IMR-90 (cell line): ENCODE results near the gene CDK6. TPM values are rescaled to one million over a fixed set of nuclear protein-coding genes. Genes with fewer than 3 reads are reported as not detected.

Experiments
- ATAC-seq: fragments of 200-7000 bp; cut with Tn5 transposase; 2 replicates; pipeline ENCODE4 v1.9.1; 2020; ENCODE audit warnings: low read depth, mild to moderate bottlenecking, moderate library complexity
- BruUV-seq: library from RNA; stranded (reverse); fragments of 400-500 nt; replicated peaks from 2 replicates; lab custom pipeline; 2021; lab: Mats Ljungman, UMichigan
- CTCF ChIA-PET: fragments of 300-600 bp; formaldehyde crosslinking; extraction: SDS; loops from one replicate; lab custom pipeline; 2021; ENCODE audit warnings: antibody characterized with exemption; lab: Yijun Ruan, JAX
- POLR2A ChIA-PET: fragments of 300-600 bp; sonication (Branson Sonifier 250); formaldehyde crosslinking; loops from one replicate; lab custom pipeline; 2022; ENCODE audit warnings: antibody characterized with exemption; ENCODE audit not compliant: unreplicated experiment; lab: Charles Lee
- DNase-seq: peaks from one replicate; pipeline ENCODE4 v3.0.0; 2013
- H2AFZ ChIP-seq: replicated peaks from 2 replicates; pipeline ENCODE3; 2013; ENCODE audit warnings: low read length, mild to moderate bottlenecking; ENCODE audit not compliant: poor library complexity
- H2AK5ac ChIP-seq: 2 replicates; pipeline ENCODE4 v1.6.1; 2013; ENCODE audit warnings: low read depth, low read length, inconsistent platforms
- H2AK9ac ChIP-seq: replicated peaks from 2 replicates; pipeline ENCODE3; 2013; ENCODE audit warnings: mild to moderate bottlenecking, low read depth, low read length, moderate library complexity; ENCODE audit not compliant: poor library complexity
- H2BK120ac ChIP-seq: 2 replicates; pipeline ENCODE4 v1.6.1; 2013; ENCODE audit warnings: low read depth, low read length, inconsistent platforms
- H2BK15ac ChIP-seq: 3 replicates; pipeline ENCODE4 v1.6.1; 2013; ENCODE audit warnings: low read depth, low read length, inconsistent platforms
- H2BK20ac ChIP-seq: 2 replicates; pipeline ENCODE4 v1.6.1; 2013; ENCODE audit warnings: low read depth, mild to moderate bottlenecking, inconsistent platforms, low read length, moderate library complexity
- H2BK5ac ChIP-seq: 2 replicates; pipeline ENCODE4 v1.6.1; 2013; ENCODE audit warnings: mild to moderate bottlenecking, low read depth, low read length, inconsistent platforms; ENCODE audit not compliant: poor library complexity, severe bottlenecking
- H3K14ac ChIP-seq: replicated peaks from 2 replicates; pipeline ENCODE4 v1.6.1; 2013; ENCODE audit warnings: low read depth, low read length, inconsistent platforms
- H3K18ac ChIP-seq: 2 replicates; pipeline ENCODE4 v1.6.1; 2013; ENCODE audit warnings: low read depth, low read length, control low read depth
- H3K23ac ChIP-seq: 2 replicates; pipeline ENCODE4 v1.6.1; 2013; ENCODE audit warnings: low read depth, low read length, inconsistent platforms
- H3K27ac ChIP-seq: 2 replicates; pipeline ENCODE4 v1.5.1; 2013; ENCODE audit warnings: mild to moderate bottlenecking, control low read depth, low read length; ENCODE audit not compliant: insufficient read depth
- H3K27me3 ChIP-seq: 2 replicates; pipeline ENCODE4 v1.6.1; 2013; ENCODE audit warnings: low read length; ENCODE audit not compliant: control insufficient read depth, insufficient read depth
- H3K36me3 ChIP-seq: 2 replicates; pipeline ENCODE4 v1.6.1; 2013; ENCODE audit warnings: low read length, mixed read lengths; ENCODE audit not compliant: control insufficient read depth, insufficient read depth
- H3K4ac ChIP-seq: 2 replicates; pipeline ENCODE4 v1.6.1; 2013; ENCODE audit warnings: low read depth, low read length, inconsistent platforms
- H3K4me1 ChIP-seq: 2 replicates; pipeline ENCODE4 v1.6.1; 2013; ENCODE audit warnings: low read length, mixed read lengths; ENCODE audit not compliant: control insufficient read depth, insufficient read depth
- H3K4me2 ChIP-seq: 2 replicates; pipeline ENCODE4 v1.6.1; 2013; ENCODE audit warnings: low read depth, mild to moderate bottlenecking, control low read depth, low read length, moderate library complexity
- H3K4me3 ChIP-seq: 2 replicates; pipeline ENCODE4 v1.5.1; 2013; ENCODE audit warnings: low read depth, mild to moderate bottlenecking, control low read depth, low read length, moderate library complexity; ENCODE audit not compliant: insufficient read depth
- H3K56ac ChIP-seq: 2 replicates; pipeline ENCODE4 v1.6.1; 2013; ENCODE audit warnings: low read length, inconsistent platforms; ENCODE audit not compliant: insufficient read depth; ENCODE audit errors: extremely low read depth
- H3K79me1 ChIP-seq, 2 experiments: 2 replicates each; pipeline ENCODE4 v1.6.1; 2013; ENCODE audit warnings: low read length in 2 of 2, inconsistent platforms in 1 of 2, low read depth in 1 of 2
- H3K9ac ChIP-seq: 2 replicates; pipeline ENCODE4 v1.6.1; 2013; ENCODE audit warnings: low read depth, low read length, control low read depth
- H3K9me1 ChIP-seq: 2 replicates; pipeline ENCODE4 v1.6.1; 2013; ENCODE audit warnings: low read length, inconsistent platforms; ENCODE audit not compliant: insufficient read depth
- H3K9me3 ChIP-seq: 2 replicates; pipeline ENCODE4 v1.6.1; 2013; ENCODE audit warnings: low read length; ENCODE audit not compliant: control insufficient read depth, insufficient read depth
- H4K20me1 ChIP-seq: 2 replicates; pipeline ENCODE4 v1.6.1; 2013; ENCODE audit warnings: low read length, inconsistent platforms; ENCODE audit not compliant: insufficient read depth
- H4K5ac ChIP-seq: 2 replicates; pipeline ENCODE4 v1.6.1; 2013; ENCODE audit warnings: mild to moderate bottlenecking, low read depth, low read length, control low read depth
- H4K8ac ChIP-seq, 2 experiments: 2 replicates each; pipeline ENCODE4 v1.6.1; 2013; ENCODE audit warnings: low read depth in 2 of 2, low read length in 2 of 2, control low read depth in 1 of 2, inconsistent platforms in 1 of 2
- H4K91ac ChIP-seq: 2 replicates; pipeline ENCODE4 v1.6.1; 2013; ENCODE audit warnings: low read depth, low read length, inconsistent platforms; ENCODE audit not compliant: insufficient read depth
- MXI1 ChIP-seq: IDR thresholded peaks from 2 replicates; pipeline ENCODE4 v1.6.1; 2012; ENCODE audit warnings: low read depth, mild to moderate bottlenecking, low read length, moderate library complexity, borderline replicate concordance
- WGBS, 2 experiments: methylation state at CpG; one replicate each; pipeline versions ENCODE4 v1.1.5 to v1.1.7; 2013; ENCODE audit warnings: missing lambda C conversion rate in 2 of 2; ENCODE audit not compliant: insufficient read length in 1 of 2; ENCODE audit errors: extremely low coverage in 2 of 2; 5-methylcytosine and 5-hydroxymethylcytosine counted together
- dilution Hi-C: fragments of 300-500 bp; cut with HindIII; formaldehyde crosslinking; loops from one replicate; pipeline ENCODE4 v1.14.3; 2018; ENCODE audit warnings: low sequenced_read_pairs; ENCODE audit not compliant: unreplicated experiment
- in situ Hi-C: fragments of 300-500 bp; cut with MboI; formaldehyde crosslinking; loops from 3 replicates; pipeline ENCODE4 v1.14.3; 2019; ENCODE audit warnings: low sequenced_read_pairs, inconsistent platforms, mixed read lengths
- intact Hi-C: fragments of 100-400 bp; cut with micrococcal nuclease; formaldehyde crosslinking; loops from 2 replicates; pipeline ENCODE4 v1.10.0; 2022
- polyA plus RNA-seq, 3 experiments: library from polyadenylated mRNA; depleted of rRNA; stranded (reverse); fragments of >200 nt; gene quantifications; 2 replicates each; pipeline ENCODE4 v1.2.3, GENCODE V29; 2012; ENCODE audit warnings: low replicate concordance in 1 of 3
- total RNA-seq: library from RNA; depleted of rRNA; stranded (reverse); fragments of >200 nt; gene quantifications from 2 replicates; pipeline ENCODE4 v1.2.3, GENCODE V29; 2012
- TF ChIP-seq, protein P1 (sequence below): fragments of 150-350 bp; IDR thresholded peaks from 2 replicates; pipeline ENCODE4 v1.6.1; 2016; ENCODE audit warnings: low read depth, mild to moderate bottlenecking, low read length, moderate library complexity, borderline replicate concordance

Gene CDK6
- total and polyA plus RNA-seq, 2 of the 4 experiments (the other 2 are of a cell fraction), result 21.5 to 195 TPM

- H3K9me1 ChIP-seq, result peaks cover 7% of the 10 kb centered on the region; the same call in 1 of the 2 replicates
- no peak overlapping the region for H4K91ac ChIP-seq
- H3K56ac ChIP-seq, result no peak overlapping the region
- H3K9ac ChIP-seq, result no peak overlapping the region
- no peak overlapping the region for H2BK15ac ChIP-seq
- H3K27me3 ChIP-seq, result no peaks in the 10 kb centered on the region
- no peak overlapping the region for H3K4me2 ChIP-seq
- H4K20me1 ChIP-seq, result no peaks in the 10 kb centered on the region
- ATAC-seq (no peak), DNase-seq (peak; percentile 34)
- H3K9me3 ChIP-seq, result no peaks in the 10 kb centered on the region; the same call in 1 of the 2 replicates
- H2BK20ac ChIP-seq, result no peak overlapping the region
- no peaks in the 10 kb centered on the region for H3K36me3 ChIP-seq
- peaks cover 0 to 5% of the 10 kb centered on the region in 2 experiments; a peak in 1 of 4 replicates for H3K79me1 ChIP-seq
- H3K4me3 ChIP-seq, result no peak overlapping the region
- H2BK120ac ChIP-seq, result no peak overlapping the region
- H3K27ac ChIP-seq, result no peak overlapping the region
- POLR2A ChIA-PET, result no interaction called here
- in situ Hi-C loops, result no loop called here
- no peak overlapping the region for H4K5ac ChIP-seq
- TF ChIP-seq, protein P1, sequence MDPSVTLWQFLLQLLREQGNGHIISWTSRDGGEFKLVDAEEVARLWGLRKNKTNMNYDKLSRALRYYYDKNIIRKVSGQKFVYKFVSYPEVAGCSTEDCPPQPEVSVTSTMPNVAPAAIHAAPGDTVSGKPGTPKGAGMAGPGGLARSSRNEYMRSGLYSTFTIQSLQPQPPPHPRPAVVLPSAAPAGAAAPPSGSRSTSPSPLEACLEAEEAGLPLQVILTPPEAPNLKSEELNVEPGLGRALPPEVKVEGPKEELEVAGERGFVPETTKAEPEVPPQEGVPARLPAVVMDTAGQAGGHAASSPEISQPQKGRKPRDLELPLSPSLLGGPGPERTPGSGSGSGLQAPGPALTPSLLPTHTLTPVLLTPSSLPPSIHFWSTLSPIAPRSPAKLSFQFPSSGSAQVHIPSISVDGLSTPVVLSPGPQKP, result no peak
- no peak for TF ChIP-seq MXI1
- H2BK5ac ChIP-seq, result no peak overlapping the region
- WGBS, 2 experiments, result no CpG with 5 or more reads among the region's 1 CpG
- no peak overlapping the region for H3K18ac ChIP-seq
- H4K8ac ChIP-seq, result no peak overlapping the region
- no TSS peak for BruUV-seq
- H2AK9ac ChIP-seq, result no peak overlapping the region
- H3K4ac ChIP-seq, result no peak overlapping the region
- H3K14ac ChIP-seq, result no peak overlapping the region
- H2AK5ac ChIP-seq, result no peak overlapping the region
- intact Hi-C loops, result no loop called here
- peaks cover 2% of the 10 kb centered on the region; the same call in 1 of the 2 replicates for H3K4me1 ChIP-seq
- dilution Hi-C loops, result no loop called here
- H3K23ac ChIP-seq, result no peak overlapping the region
- H2AFZ ChIP-seq, result no peak overlapping the region
- CTCF ChIA-PET, result no interaction called here
Observed at GRCh38 chr7:92874567-92874966, 38.2 kb upstream of the CDK6 start.
